WI38 (cell line): ENCODE results near the gene ATP8B1.
"Not testable (repeated sequence)": the region's sequence is repeated elsewhere in the genome, so short reads cannot be mapped to it uniquely, and the experiment has no call there.

ENCODE experiments used
- H3K4me3 ChIP-seq: 2 replicates; pipeline ENCODE4 v1.5.1; 2011; ENCODE audit warnings: low read depth, mild to moderate bottlenecking, control low read depth, low read length
- TF ChIP-seq, protein P1 (sequence below): IDR thresholded peaks from 2 replicates; pipeline ENCODE4 v1.5.1; 2012; ENCODE audit warnings: low read depth, mild to moderate bottlenecking, control low read depth, low read length

The ATP8B1 gene

DNA sequence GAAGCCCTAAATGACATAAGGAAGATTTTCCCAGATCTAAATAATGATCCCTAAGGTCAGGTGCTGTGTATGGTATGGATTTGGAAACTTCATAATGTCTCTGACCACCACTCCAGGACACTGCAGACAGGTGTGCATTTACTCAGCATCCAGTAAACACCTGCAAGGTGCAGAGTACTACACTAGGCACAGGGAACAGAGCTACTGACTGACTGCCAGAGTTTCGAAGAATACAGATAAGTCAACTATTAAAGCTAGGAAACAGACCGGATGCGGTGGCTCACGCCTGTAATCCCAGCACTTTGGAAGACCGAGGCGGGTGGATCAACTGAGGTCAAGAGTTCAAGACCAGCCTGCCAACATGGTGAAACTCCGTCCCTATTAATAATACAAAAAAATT, 65.0 kb downstream of the ATP8B1 start:
- TF ChIP-seq, protein P1, sequence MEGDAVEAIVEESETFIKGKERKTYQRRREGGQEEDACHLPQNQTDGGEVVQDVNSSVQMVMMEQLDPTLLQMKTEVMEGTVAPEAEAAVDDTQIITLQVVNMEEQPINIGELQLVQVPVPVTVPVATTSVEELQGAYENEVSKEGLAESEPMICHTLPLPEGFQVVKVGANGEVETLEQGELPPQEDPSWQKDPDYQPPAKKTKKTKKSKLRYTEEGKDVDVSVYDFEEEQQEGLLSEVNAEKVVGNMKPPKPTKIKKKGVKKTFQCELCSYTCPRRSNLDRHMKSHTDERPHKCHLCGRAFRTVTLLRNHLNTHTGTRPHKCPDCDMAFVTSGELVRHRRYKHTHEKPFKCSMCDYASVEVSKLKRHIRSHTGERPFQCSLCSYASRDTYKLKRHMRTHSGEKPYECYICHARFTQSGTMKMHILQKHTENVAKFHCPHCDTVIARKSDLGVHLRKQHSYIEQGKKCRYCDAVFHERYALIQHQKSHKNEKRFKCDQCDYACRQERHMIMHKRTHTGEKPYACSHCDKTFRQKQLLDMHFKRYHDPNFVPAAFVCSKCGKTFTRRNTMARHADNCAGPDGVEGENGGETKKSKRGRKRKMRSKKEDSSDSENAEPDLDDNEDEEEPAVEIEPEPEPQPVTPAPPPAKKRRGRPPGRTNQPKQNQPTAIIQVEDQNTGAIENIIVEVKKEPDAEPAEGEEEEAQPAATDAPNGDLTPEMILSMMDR: no peak
- H3K4me3 ChIP-seq: no peak overlapping the region

DNA sequence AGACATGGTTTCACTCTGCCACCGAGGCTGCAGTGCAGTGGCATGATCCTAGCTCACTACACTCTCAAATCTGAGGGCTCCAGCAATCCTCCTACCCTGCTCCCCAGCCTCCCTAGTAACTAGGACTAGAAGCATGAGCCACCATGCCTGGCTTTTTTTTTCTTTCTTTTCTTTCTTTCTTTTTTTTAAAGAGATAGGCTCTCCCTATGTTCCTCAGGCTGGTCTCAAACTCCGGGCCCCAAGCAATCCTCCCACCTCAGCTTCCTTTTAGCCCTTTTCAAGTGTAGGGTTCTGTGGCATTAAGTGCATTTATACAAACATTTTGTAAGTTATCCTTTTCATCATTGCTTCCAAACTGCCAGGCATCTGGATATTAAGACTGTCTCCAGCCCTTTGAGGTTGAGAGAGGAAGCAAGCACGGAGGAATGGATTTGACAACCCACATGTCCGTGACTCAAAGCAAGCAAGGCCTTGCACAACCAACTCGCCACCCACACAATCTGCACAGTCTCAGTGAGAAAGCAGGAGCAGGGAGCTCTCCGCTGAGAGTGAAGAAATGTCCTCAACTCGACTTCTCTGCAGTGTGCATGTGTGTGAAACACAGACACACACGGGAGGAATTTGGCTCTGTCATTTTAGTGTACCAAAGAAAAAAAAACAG, 65.6 kb downstream of the ATP8B1 start:
- peak overlapping the region; percentile 4; the same call in 1 of the 2 replicates for H3K4me3 ChIP-seq
- TF ChIP-seq, protein P1: no peak

DNA sequence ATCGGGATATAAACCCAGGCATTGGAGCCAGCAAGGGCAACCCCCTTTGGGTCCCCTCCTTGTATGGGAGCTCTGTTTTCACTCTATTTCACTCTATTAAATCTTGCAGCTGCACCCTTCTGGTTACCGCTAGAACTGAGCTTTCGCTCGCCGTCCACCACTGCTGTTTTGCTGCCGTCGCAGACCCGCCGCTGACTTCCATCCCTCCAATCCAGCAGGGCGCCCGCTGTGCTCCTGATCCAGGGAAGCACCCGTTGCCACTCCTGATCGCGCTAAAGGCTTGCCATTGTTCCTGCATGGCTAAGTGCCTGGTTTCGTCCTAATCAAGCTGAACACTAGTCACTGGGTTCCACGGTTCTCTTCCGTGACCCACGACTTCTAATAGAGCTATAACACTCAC, 68.1 kb downstream of the ATP8B1 start:
- H3K4me3 ChIP-seq: not testable (repeated sequence)

DNA sequence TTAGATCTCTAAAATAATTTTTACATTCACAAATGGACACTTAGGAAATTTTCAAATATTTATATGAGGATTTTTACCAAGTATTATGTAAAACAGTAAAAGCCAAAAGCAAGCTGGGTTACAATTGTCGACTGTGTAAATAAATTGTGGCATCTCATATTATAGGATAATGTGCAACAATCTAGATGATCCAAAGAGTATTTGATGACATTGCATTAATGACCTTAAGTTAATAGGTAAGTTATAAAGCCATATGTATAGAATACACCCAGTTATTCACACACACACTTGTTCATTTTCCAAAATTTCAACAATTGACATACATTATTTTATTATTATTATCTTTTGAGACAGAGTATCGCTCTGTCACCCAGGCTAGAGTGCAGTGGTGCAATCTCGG, 69.3 kb downstream of the ATP8B1 start:
- TF ChIP-seq, protein P1: no peak
- H3K4me3 ChIP-seq: no peak overlapping the region

DNA sequence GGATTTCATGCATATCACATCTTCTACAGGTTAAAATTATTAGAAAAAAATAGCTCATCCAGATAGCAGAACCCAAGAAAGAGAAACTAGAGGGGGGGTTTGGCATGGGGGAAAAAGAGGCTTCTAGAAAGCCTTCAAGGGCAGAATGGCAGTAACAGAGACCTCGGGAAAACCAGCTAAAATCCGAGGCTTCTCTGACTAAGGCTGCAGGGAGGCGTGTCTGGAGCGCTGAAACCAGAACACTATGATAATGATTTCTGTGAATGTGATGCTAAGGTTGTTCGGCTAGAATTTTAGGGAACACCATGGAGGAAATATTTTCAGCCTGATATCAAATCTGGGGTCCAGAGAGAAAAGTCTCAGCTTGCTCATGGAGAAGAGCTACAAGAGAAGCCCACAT, 73.0 kb downstream of the ATP8B1 start:
- no peak overlapping the region for H3K4me3 ChIP-seq
- TF ChIP-seq, protein P1: no peak

DNA sequence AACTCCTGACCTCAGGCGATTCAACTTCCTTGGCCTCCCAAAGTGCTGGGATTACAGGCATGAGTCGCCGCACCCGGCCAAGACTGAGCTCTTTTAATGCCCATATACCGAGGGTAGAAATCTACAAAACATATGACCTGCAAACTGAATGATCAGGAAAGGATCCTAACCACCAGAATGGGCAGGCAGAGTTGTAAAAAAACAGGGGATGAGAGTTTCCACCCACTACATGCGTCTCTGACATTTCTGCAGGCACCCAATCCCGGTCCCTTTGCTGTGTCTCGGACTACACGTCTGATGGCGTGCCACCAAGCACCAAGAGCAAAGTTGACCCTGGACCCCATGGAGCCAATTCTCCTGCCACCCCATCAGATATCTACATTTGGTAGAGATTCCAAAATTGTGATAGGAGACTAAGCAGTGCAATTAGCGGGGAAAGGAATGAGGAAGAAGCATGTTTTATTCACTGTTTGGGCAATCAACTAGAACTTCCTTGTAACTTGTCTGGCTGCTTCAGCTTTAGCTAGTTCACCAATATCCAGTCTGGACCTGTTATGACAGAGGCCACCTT, 74.1 kb downstream of the ATP8B1 start:
- TF ChIP-seq, protein P1: no peak
- H3K4me3 ChIP-seq: no peak overlapping the region

DNA sequence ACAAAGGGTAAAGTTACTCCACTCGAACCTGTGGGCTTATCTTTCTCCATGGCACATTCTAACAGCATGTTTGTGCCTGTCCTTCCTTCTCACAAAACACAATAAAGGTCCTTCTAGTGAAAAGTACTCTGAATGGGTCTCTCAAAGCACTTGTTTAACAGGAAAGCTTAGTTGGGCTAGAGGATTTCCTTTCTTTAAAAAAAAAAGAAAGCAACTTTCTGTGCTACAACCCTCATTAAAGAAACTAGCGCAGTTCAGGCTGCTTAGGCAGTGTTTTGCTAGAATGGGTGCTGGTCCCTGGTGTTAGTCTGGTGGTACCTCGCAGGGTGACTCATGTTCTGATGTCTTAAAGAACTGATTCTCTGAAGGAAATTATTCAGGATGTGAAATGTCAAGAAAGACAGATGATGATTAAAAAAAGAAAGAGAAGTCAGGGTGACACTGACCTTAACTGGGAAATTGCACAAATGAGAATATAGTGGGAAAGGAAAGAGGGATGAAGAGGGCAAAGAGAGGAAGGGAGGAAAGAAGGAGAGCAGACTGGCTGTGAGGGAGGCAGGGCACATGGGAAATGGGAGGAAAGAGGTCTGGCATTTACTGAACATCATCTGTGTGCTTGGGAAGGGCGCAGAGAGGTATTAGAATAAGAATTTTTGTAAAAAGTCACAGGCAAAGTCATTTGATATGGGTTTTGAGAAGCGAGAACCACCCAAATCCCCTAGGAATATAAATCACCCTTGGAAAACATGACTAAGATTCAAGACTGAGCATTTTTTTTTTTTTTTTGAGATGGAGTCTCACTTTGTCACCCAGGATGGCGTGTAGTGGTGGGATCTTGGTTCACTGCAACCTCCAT, 74.9 kb downstream of the ATP8B1 start:
- TF ChIP-seq, protein P1: no peak
- H3K4me3 ChIP-seq: no peak overlapping the region

DNA sequence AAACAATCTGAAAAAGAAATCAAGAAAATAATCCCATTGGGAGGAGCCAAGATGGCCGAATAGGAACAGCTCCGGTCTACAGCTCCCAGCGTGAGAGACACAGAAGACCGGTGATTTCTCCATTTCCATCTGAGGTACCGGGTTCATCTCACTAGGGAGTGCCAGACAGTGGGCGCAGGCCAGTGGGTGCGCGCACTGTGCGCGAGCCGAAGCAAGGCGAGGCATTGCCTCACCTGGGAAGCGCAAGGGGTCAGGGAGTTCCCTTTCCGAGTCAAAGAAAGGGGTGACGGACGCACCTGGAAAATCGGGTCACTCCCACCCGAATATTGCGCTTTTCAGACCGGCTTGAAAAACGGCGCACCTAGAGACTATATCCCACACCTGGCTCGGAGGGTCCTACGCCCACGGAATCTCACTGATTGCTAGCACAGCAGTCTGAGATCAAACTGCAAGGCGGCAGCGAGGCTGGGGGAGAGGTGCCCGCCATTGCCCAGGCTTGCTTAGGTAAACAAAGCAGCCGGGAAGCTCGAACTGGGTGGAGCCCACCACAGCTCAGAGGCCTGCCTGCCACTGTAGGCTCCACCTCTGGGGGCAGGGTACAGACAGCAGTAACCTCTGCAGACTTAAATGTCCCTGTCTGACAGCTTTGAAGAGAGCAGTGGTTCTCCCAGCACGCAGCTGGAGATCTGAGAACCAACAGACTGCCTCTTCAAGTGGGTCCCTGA, 83.7 kb downstream of the ATP8B1 start:
- H3K4me3 ChIP-seq: not testable (repeated sequence)
